ENCODE data around the gene AUTS2. TPM values are rescaled to one million over a fixed set of nuclear protein-coding genes. Genes with fewer than 3 reads are reported as not detected.

The AUTS2 gene
- polyA plus RNA-seq, 1 experiment: 0.54 TPM

GRCh38 chr7:70436790-70437350, 838.6 kb downstream of the AUTS2 start:
- no peak for DNase-seq (ENCODE audit: low read depth)
- no peaks in the 10 kb centered on the region for H3K36me3 ChIP-seq (ENCODE audit: control insufficient read depth, insufficient read depth, low read length)
- TF ChIP-seq CTCF (IDR thresholded peaks at IDR 0.05; ENCODE audit: insufficient read depth, low read depth, low read length): no peak
- ChIA-PET POLR2A (no interaction called here), CTCF (interaction anchor here (1.3 kb wide), 1 partner anchor 32 kb away, joined by 3 read pairs; no protein-coding TSS in a partner anchor)
- no peak overlapping the region for H3K4me3 ChIP-seq (ENCODE audit: low read depth, low read length)
- H3K27me3 ChIP-seq (ENCODE audit: control insufficient read depth, insufficient read depth, low read length): no peaks in the 10 kb centered on the region

GRCh38 chr7:70439651-70440050, 841.4 kb downstream of the AUTS2 start:
- Histone ChIP-seq H3K4me3 (ENCODE audit: low read depth, low read length) (no peak overlapping the region), H3K27me3 (ENCODE audit: control insufficient read depth, insufficient read depth, low read length) (no peaks in the 10 kb centered on the region), H3K36me3 (ENCODE audit: control insufficient read depth, insufficient read depth, low read length) (no peaks in the 10 kb centered on the region)
- TF ChIP-seq CTCF (IDR thresholded peaks at IDR 0.05; ENCODE audit: insufficient read depth, low read depth, low read length): no peak
- DNase-seq (ENCODE audit: low read depth): no peak
- CTCF ChIA-PET: no interaction called here
- POLR2A ChIA-PET: no interaction called here

GRCh38 chr7:70446448-70447143, 848.3 kb downstream of the AUTS2 start:
- DNase-seq (ENCODE audit: low read depth): no peak
- ChIA-PET CTCF (no interaction called here), POLR2A (no interaction called here)
- H3K36me3 ChIP-seq (ENCODE audit: control insufficient read depth, insufficient read depth, low read length): no peaks in the 10 kb centered on the region
- no peaks in the 10 kb centered on the region for H3K27me3 ChIP-seq (ENCODE audit: control insufficient read depth, insufficient read depth, low read length)
- H3K4me3 ChIP-seq (ENCODE audit: low read depth, low read length): no peak overlapping the region
- TF ChIP-seq CTCF (IDR thresholded peaks at IDR 0.05; ENCODE audit: insufficient read depth, low read depth, low read length): no peak

- Histone ChIP-seq H3K27me3 (ENCODE audit: control insufficient read depth, insufficient read depth, low read length) (no peaks in the 10 kb centered on the region), H3K4me3 (ENCODE audit: low read depth, low read length) (no peak overlapping the region), H3K36me3 (ENCODE audit: control insufficient read depth, insufficient read depth, low read length) (no peaks in the 10 kb centered on the region)
- CTCF ChIA-PET: no interaction called here
- POLR2A ChIA-PET: no interaction called here
- DNase-seq (ENCODE audit: low read depth): no peak
- TF ChIP-seq CTCF (IDR thresholded peaks at IDR 0.05; ENCODE audit: insufficient read depth, low read depth, low read length): no peak
Observed at GRCh38 chr7:70448312-70448906, 850.1 kb downstream of the AUTS2 start.

- DNase-seq (ENCODE audit: low read depth): no peak
- Histone ChIP-seq H3K36me3 (ENCODE audit: control insufficient read depth, insufficient read depth, low read length) (no peaks in the 10 kb centered on the region), H3K27me3 (ENCODE audit: control insufficient read depth, insufficient read depth, low read length) (no peaks in the 10 kb centered on the region), H3K4me3 (ENCODE audit: low read depth, low read length) (no peak overlapping the region)
- CTCF ChIA-PET: no interaction called here
- POLR2A ChIA-PET: no interaction called here
- TF ChIP-seq CTCF (IDR thresholded peaks at IDR 0.05; ENCODE audit: insufficient read depth, low read depth, low read length): no peak
Observed at GRCh38 chr7:70450731-70451130, 852.5 kb downstream of the AUTS2 start.

Data from BJ (cell line).